HepG2 (cell line): ENCODE data around the gene SYNPO. TPM values are rescaled to one million over a fixed set of nuclear protein-coding genes. Genes with fewer than 3 reads are reported as not detected.

Source experiments
- ATF7 ChIP-seq, 2 experiments: fragments of 450-650 bp in 1 of 2; sonication (generic) in 1 of 2; formaldehyde crosslinking in 1 of 2; IDR thresholded peaks; 2 replicates each; pipeline versions ENCODE4 v1.4.0 to v1.6.1; 2016 to 2020; ENCODE audit warnings: antibody characterized with exemption in 1 of 2, mild to moderate bottlenecking in 1 of 2, missing genetic modification reagents in 1 of 2
- LCORL ChIP-seq, 2 experiments: fragments of 450-650 bp in 1 of 2; sonication (generic) in 1 of 2; formaldehyde crosslinking in 1 of 2; IDR thresholded peaks; 2 replicates each; pipeline versions ENCODE4 v1.5.0 to v1.6.1; 2017 to 2020; ENCODE audit warnings: antibody characterized with exemption in 1 of 2, missing genetic modification reagents in 1 of 2
- NR2F2 ChIP-seq: IDR thresholded peaks from 2 replicates; pipeline ENCODE4 v1.6.1; 2012; ENCODE audit warnings: low read depth, inconsistent platforms, borderline replicate concordance
- PAX8 ChIP-seq: sonication (generic); formaldehyde crosslinking; IDR thresholded peaks from 2 replicates; pipeline ENCODE4 v1.8.0; 2022; ENCODE audit warnings: mild to moderate bottlenecking, missing genetic modification reagents, borderline replicate concordance
- PTBP1 ChIP-seq: fragments of 200-400 bp; formaldehyde crosslinking; IDR thresholded peaks from 2 replicates; pipeline ENCODE4 v1.6.1; 2018; ENCODE audit warnings: low read length, low read depth; ENCODE audit not compliant: poor library complexity, severe bottlenecking
- SALL1 ChIP-seq: sonication (generic); formaldehyde crosslinking; IDR thresholded peaks from 2 replicates; pipeline ENCODE4 v1.8.0; 2022; ENCODE audit warnings: mild to moderate bottlenecking, missing genetic modification reagents
- SAP130 ChIP-seq: IDR thresholded peaks from 2 replicates; pipeline ENCODE4 v1.6.1; 2016; ENCODE audit warnings: low read depth
- YEATS2 ChIP-seq: sonication (generic); formaldehyde crosslinking; IDR thresholded peaks from 2 replicates; pipeline ENCODE4 v1.4.0; 2020; ENCODE audit warnings: missing genetic modification reagents, borderline replicate concordance
- ZNF101 ChIP-seq: sonication (generic); formaldehyde crosslinking; IDR thresholded peaks from 2 replicates; pipeline ENCODE4 v1.4.0; 2020; ENCODE audit warnings: mild to moderate bottlenecking, low read depth, missing genetic modification reagents, borderline replicate concordance
- ZNF788 ChIP-seq: sonication (generic); formaldehyde crosslinking; IDR thresholded peaks from 2 replicates; pipeline ENCODE4 v1.5.0; 2020; ENCODE audit warnings: mild to moderate bottlenecking, missing genetic modification reagents, borderline replicate concordance
- polyA plus RNA-seq, 8 experiments: library from polyadenylated mRNA; depleted of rRNA in 3 of 8; stranded (reverse) in 7 of 8; unstranded in 1 of 8; fragments of >200 nt; fragmentation: Illumina TruSeq in 4 of 8; extraction: Trizol in 4 of 8; gene quantifications; 2 replicates each; pipeline versions ENCODE4 v1.2.1 to v1.2.3, GENCODE V29; 2011 to 2016; ENCODE audit warnings: low read depth in 4 of 8, missing spikeins in 1 of 8, mixed read lengths in 1 of 8; ENCODE audit not compliant: insufficient read depth in 1 of 8
- total RNA-seq, 5 experiments: library from RNA; depleted of rRNA; stranded (reverse); fragments of >200 nt; fragmentation: Illumina TruSeq; extraction: Trizol; gene quantifications; 2 replicates each; pipeline ENCODE4 v1.2.3, GENCODE V29; 2016; ENCODE audit warnings: low read depth in 1 of 5
- TF ChIP-seq, protein P1 (sequence below): sonication (generic); formaldehyde crosslinking; IDR thresholded peaks from 2 replicates; pipeline ENCODE4 v1.5.1; 2020; ENCODE audit warnings: mild to moderate bottlenecking, missing genetic modification reagents, moderate library complexity
- TF ChIP-seq, protein P2 (sequence below): sonication (generic); formaldehyde crosslinking; IDR thresholded peaks from 2 replicates; pipeline ENCODE4 v1.8.0; 2022; ENCODE audit warnings: missing genetic modification reagents, mild to moderate bottlenecking, moderate library complexity, borderline replicate concordance
- TF ChIP-seq, protein P3 (sequence below): IDR thresholded peaks from 2 replicates; pipeline ENCODE4 v1.4.0; 2020; ENCODE audit warnings: mild to moderate bottlenecking, missing genetic modification reagents
- TF ChIP-seq, protein P4 (sequence below): sonication (generic); formaldehyde crosslinking; IDR thresholded peaks from 2 replicates; pipeline ENCODE4 v1.4.0; 2020; ENCODE audit warnings: missing genetic modification reagents, borderline replicate concordance

Gene SYNPO
- total and polyA plus RNA-seq, 2 of the 13 experiments (the other 11 are each of a cell fraction or from before 2014, with no cell fraction given) = 0.09 to 0.30 TPM

DNA sequence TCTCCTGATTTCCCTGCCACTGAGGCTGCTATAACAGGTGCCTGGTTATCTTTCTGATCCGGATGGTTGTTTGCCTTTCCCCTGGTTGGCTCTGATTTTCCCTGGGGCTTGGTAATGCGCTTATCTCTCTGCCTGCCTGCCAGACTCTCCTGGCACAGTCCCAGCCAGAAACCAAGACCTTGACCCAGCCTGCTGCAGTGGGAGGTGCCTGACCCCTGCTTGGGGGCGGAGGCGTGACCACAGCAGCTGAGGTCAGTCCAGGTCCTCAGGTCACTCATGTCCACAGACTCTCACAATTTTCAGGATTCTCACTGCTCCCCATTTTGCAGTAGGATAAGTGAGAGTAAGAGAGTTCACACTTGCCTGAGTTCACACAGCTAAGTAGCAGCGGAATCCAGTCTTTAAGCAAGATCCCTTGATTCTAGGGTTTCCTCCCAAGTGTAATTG is 24.4 kb upstream of the SYNPO start (continued):
- TF ChIP-seq, protein P1, sequence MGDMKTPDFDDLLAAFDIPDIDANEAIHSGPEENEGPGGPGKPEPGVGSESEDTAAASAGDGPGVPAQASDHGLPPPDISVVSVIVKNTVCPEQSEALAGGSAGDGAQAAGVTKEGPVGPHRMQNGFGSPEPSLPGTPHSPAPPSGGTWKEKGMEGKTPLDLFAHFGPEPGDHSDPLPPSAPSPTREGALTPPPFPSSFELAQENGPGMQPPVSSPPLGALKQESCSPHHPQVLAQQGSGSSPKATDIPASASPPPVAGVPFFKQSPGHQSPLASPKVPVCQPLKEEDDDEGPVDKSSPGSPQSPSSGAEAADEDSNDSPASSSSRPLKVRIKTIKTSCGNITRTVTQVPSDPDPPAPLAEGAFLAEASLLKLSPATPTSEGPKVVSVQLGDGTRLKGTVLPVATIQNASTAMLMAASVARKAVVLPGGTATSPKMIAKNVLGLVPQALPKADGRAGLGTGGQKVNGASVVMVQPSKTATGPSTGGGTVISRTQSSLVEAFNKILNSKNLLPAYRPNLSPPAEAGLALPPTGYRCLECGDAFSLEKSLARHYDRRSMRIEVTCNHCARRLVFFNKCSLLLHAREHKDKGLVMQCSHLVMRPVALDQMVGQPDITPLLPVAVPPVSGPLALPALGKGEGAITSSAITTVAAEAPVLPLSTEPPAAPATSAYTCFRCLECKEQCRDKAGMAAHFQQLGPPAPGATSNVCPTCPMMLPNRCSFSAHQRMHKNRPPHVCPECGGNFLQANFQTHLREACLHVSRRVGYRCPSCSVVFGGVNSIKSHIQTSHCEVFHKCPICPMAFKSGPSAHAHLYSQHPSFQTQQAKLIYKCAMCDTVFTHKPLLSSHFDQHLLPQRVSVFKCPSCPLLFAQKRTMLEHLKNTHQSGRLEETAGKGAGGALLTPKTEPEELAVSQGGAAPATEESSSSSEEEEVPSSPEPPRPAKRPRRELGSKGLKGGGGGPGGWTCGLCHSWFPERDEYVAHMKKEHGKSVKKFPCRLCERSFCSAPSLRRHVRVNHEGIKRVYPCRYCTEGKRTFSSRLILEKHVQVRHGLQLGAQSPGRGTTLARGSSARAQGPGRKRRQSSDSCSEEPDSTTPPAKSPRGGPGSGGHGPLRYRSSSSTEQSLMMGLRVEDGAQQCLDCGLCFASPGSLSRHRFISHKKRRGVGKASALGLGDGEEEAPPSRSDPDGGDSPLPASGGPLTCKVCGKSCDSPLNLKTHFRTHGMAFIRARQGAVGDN (CRISPR knock-in tag) = peak; percentile 54
- TF ChIP-seq, protein P2, sequence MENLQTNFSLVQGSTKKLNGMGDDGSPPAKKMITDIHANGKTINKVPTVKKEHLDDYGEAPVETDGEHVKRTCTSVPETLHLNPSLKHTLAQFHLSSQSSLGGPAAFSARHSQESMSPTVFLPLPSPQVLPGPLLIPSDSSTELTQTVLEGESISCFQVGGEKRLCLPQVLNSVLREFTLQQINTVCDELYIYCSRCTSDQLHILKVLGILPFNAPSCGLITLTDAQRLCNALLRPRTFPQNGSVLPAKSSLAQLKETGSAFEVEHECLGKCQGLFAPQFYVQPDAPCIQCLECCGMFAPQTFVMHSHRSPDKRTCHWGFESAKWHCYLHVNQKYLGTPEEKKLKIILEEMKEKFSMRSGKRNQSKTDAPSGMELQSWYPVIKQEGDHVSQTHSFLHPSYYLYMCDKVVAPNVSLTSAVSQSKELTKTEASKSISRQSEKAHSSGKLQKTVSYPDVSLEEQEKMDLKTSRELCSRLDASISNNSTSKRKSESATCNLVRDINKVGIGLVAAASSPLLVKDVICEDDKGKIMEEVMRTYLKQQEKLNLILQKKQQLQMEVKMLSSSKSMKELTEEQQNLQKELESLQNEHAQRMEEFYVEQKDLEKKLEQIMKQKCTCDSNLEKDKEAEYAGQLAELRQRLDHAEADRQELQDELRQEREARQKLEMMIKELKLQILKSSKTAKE (CRISPR knock-in tag) = peak; percentile 84
- TF ChIP-seq, protein P3, sequence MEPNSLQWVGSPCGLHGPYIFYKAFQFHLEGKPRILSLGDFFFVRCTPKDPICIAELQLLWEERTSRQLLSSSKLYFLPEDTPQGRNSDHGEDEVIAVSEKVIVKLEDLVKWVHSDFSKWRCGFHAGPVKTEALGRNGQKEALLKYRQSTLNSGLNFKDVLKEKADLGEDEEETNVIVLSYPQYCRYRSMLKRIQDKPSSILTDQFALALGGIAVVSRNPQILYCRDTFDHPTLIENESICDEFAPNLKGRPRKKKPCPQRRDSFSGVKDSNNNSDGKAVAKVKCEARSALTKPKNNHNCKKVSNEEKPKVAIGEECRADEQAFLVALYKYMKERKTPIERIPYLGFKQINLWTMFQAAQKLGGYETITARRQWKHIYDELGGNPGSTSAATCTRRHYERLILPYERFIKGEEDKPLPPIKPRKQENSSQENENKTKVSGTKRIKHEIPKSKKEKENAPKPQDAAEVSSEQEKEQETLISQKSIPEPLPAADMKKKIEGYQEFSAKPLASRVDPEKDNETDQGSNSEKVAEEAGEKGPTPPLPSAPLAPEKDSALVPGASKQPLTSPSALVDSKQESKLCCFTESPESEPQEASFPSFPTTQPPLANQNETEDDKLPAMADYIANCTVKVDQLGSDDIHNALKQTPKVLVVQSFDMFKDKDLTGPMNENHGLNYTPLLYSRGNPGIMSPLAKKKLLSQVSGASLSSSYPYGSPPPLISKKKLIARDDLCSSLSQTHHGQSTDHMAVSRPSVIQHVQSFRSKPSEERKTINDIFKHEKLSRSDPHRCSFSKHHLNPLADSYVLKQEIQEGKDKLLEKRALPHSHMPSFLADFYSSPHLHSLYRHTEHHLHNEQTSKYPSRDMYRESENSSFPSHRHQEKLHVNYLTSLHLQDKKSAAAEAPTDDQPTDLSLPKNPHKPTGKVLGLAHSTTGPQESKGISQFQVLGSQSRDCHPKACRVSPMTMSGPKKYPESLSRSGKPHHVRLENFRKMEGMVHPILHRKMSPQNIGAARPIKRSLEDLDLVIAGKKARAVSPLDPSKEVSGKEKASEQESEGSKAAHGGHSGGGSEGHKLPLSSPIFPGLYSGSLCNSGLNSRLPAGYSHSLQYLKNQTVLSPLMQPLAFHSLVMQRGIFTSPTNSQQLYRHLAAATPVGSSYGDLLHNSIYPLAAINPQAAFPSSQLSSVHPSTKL (CRISPR knock-in tag) = peak; percentile 84
- no peak for TF ChIP-seq ZNF101
- TF ChIP-seq PTBP1 = no peak
- peak; percentile 60 for TF ChIP-seq SAP130 (CRISPR knock-in tag)
- TF ChIP-seq NR2F2 = peak; percentile 93
- TF ChIP-seq ATF7 (IDR thresholded peaks at IDR 0.05) = no peak
- TF ChIP-seq ATF7 (CRISPR knock-in tag; IDR thresholded peaks at IDR 0.05) = peak; percentile 44; the same call in 1 of the 2 replicates
- no peak for TF ChIP-seq YEATS2 (CRISPR knock-in tag)
- TF ChIP-seq SALL1 (CRISPR knock-in tag) = peak; percentile 92
- TF ChIP-seq ZNF788 (CRISPR knock-in tag) = peak; percentile 68; the same call in 1 of the 2 replicates
- TF ChIP-seq PAX8 (CRISPR knock-in tag) = no peak
- no peak for TF ChIP-seq LCORL (IDR thresholded peaks at IDR 0.05)
- peak; percentile 55; the same call in 1 of the 2 replicates for TF ChIP-seq LCORL (CRISPR knock-in tag; IDR thresholded peaks at IDR 0.05)
- TF ChIP-seq, protein P4, sequence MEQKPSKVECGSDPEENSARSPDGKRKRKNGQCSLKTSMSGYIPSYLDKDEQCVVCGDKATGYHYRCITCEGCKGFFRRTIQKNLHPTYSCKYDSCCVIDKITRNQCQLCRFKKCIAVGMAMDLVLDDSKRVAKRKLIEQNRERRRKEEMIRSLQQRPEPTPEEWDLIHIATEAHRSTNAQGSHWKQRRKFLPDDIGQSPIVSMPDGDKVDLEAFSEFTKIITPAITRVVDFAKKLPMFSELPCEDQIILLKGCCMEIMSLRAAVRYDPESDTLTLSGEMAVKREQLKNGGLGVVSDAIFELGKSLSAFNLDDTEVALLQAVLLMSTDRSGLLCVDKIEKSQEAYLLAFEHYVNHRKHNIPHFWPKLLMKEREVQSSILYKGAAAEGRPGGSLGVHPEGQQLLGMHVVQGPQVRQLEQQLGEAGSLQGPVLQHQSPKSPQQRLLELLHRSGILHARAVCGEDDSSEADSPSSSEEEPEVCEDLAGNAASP (CRISPR knock-in tag) = peak; percentile 99
